Duodenal mucosa (tissue), 2 donors: ENCODE measurements around the gene DKK3.

Experiments
- H3K27ac ChIP-seq: one replicate; pipeline ENCODE4 v1.7.0; 2013; ENCODE audit warnings: low read depth, low read length
- H3K27me3 ChIP-seq, 2 donors: one replicate each; pipeline ENCODE4 v1.7.0; 2013; ENCODE audit warnings: low read length in 2 of 2, control low read depth in 1 of 2; ENCODE audit not compliant: insufficient read depth in 2 of 2, control insufficient read depth in 1 of 2
- H3K36me3 ChIP-seq, 2 donors: one replicate each; pipeline ENCODE4 v1.7.0; 2013; ENCODE audit warnings: low read length in 2 of 2, control low read depth in 1 of 2; ENCODE audit not compliant: insufficient read depth in 2 of 2, control insufficient read depth in 1 of 2
- H3K4me1 ChIP-seq, 2 donors: one replicate each; pipeline ENCODE4 v1.7.0; 2013; ENCODE audit warnings: low read length in 2 of 2, control low read depth in 1 of 2; ENCODE audit not compliant: insufficient read depth in 2 of 2, control insufficient read depth in 1 of 2
- H3K4me3 ChIP-seq, 2 donors: one replicate each; pipeline ENCODE4 v1.7.0; 2013; ENCODE audit warnings: low read length in 2 of 2, low read depth in 1 of 2
- H3K9ac ChIP-seq, 2 donors: one replicate each; pipeline ENCODE4 v1.7.0; 2013; ENCODE audit warnings: low read length in 2 of 2, low read depth in 1 of 2
- H3K9me3 ChIP-seq, 2 donors: one replicate each; pipeline ENCODE4 v1.7.0; 2013; ENCODE audit warnings: low read length in 2 of 2, control low read depth in 1 of 2; ENCODE audit not compliant: control insufficient read depth in 1 of 2

DKK3 gene

DNA sequence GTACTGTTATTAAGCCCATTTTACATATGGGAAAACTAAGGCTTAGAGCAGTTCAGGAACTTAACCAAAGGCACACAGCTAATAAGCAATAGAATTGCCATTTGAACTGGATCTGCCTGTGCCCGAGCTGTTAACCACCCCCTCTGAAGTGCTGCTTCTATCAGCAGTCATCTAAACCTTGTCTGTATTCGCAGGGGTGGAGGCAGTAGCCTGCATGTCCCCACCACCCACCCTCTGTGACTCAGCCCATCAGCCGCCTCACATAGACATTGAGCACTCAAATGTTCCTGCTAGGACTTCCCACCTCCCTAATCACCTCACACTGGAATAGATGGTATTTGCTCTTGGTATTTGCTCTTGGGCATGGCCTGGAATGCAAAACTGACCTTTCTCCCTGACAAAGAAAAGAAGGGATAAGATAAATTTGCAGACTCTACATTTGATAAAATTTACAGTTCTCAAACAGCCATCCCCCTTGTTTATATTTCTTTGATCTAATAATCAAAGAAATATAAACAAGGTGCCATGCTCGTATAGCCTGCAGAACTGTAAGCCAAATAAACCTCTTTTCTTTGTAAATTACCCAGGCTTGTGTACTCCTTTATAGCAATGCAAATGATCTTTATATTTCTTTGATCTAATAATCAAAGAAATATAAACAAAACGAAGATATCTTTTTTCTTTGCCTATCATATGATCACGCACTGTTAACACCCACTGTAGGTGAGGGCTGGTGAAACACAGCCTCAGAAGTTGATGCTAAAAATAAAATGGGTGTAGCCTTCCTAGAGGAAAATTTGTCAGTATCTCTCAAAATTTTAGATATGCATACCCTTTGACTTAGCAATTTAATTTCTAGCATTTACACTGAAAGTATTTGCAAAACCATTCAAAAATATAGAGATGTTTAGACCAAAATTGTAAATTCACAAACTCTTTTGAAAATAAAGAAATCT lies 15.9 kb downstream of the DKK3 start:
- H3K36me3 ChIP-seq, result no peaks in the 10 kb centered on the region
- no peaks in the 10 kb centered on the region for H3K9me3 ChIP-seq
- no peaks in the 10 kb centered on the region for H3K27me3 ChIP-seq
- H3K9ac ChIP-seq, result no peak overlapping the region
- H3K4me1 ChIP-seq, result no peaks in the 10 kb centered on the region
- no peak overlapping the region for H3K4me3 ChIP-seq
- no peak overlapping the region for H3K27ac ChIP-seq

DNA sequence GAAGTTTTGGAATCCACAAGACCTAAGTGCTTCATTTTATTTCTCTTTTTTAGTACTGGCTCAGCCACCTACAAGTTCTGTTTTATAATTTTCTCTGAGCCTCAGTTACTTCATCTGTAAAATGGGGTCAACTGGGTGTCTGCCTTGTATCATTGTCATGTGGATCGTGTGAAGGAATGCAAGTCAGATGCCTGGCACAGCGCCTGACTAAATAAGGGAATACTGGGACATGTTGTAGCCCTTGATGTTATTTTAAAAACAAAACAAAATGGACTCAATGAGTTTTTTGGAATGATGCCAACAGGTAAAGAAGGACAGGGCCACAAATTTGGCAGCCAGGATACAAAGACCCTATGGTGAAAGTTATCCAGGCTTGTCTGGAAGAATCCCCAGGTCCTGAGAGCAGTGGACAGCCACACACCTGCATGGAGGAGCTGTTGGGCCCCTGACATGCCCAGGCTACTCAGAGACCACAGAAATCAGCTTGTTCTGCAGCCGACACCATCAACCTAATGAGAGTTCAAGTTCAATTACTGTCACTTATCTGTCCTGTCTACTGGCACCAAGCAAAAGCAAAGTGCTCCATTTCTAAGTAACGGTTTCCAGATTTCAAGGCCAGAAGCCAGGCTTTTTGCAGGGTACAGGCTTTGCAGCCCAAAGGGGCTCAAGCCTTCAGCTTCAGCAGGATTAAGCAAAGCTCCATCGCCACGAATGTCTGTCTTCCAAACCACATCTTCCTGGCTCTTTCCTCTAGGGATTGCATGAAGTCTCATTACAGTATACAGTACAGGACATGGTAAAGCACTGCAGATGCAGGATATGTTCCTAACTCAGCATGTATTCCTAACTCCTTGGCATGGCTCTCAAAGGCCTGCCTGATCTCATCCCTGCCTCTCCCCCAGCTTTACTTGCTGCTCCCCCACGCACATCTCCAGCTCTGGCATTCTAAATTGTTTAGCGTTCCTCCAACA lies 18.4 kb downstream of the DKK3 start:
- H3K9ac ChIP-seq, result no peak overlapping the region
- no peak overlapping the region for H3K27ac ChIP-seq
- H3K4me1 ChIP-seq, result no peaks in the 10 kb centered on the region
- no peaks in the 10 kb centered on the region for H3K9me3 ChIP-seq
- no peaks in the 10 kb centered on the region for H3K36me3 ChIP-seq
- no peaks in the 10 kb centered on the region for H3K27me3 ChIP-seq
- H3K4me3 ChIP-seq, result no peak overlapping the region

DNA sequence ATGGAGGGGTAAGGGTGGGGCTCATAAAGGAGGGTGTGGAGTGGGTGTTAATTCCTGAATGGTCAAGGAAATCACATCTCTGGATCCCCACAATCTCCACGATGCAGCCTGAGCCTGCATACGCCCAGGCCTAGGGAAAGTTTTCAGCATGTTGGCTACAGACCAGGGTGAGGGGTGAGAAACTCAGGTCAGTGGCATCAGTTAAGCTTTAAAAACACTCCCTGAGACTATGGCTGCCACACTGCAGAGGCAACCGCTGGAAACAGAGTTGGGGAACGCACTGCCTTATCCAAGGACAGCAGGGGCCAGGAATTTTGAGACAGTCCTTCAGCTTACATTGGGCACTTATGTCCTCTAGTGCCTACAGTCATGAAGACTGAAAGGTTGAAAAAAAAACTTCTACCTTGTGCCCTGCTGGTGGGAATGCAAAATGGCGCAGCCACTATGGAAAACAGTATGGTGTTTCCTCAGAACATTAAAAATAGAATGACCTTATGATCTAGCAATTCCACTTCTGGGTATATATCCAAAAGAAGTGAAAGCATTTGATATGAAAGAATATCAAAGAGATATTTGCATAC lies 19.7 kb downstream of the DKK3 start:
- Histone ChIP-seq H3K4me1 (no peaks in the 10 kb centered on the region), H3K27ac (no peak overlapping the region), H3K9me3 (no peaks in the 10 kb centered on the region), H3K27me3 (no peaks in the 10 kb centered on the region), H3K4me3 (no peak overlapping the region), H3K9ac (no peak overlapping the region), H3K36me3 (no peaks in the 10 kb centered on the region)

DNA sequence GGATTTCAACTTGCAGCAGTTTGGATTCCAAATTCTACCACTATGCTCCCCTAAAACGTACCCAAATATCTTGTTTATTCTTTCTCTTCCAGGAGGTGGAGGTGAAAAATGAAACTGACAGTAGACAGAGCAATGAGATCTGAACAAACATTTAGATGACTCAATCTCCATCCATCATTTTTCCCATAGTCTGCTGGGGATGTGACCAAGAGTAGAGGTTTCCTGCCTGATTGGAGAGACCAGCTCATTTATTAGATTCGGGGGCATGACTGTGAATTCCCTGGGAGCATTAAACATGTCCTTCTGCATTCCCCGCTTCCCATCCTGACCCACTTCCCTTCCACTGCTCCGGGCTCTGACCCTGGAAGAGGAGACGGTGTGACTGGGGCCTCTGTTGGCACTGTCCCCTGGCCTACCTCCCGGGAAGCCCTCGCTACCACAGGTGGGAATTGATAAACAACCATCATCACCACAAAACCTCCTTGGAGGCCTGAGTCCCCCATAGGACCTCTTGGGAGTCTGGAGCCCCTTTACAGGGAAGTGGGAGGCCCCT lies 20.3 kb downstream of the DKK3 start:
- no peak overlapping the region for H3K9ac ChIP-seq
- H3K27ac ChIP-seq, result no peak overlapping the region
- H3K36me3 ChIP-seq, result no peaks in the 10 kb centered on the region
- H3K4me1 ChIP-seq, result no peaks in the 10 kb centered on the region
- no peaks in the 10 kb centered on the region for H3K9me3 ChIP-seq
- H3K27me3 ChIP-seq, result no peaks in the 10 kb centered on the region
- H3K4me3 ChIP-seq, result no peak overlapping the region

DNA sequence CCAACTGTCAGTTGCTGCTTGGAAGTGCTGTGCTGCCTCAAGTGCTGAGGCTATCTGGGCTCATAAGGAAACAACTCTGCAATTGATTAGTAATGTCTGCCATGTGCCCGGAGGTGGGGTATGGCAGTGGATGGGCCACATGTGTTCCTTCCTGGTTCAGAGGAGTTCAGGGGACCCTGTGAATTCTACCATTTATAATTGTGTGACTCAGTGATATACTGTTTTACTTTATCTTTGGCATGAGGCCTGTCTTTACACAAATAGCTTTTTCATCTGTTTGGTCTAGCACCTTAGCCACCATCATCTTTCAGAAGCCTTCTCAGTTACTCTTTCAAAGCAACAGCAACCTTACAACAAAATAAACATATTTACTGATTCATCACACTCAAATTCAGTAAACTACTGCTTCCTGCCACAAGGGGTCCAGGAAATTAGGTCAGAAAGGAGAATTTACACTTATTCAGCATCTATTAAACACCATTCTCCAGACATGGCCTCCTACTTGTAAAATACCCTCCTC lies 20.9 kb downstream of the DKK3 start:
- Histone ChIP-seq H3K9me3 (no peaks in the 10 kb centered on the region), H3K27ac (no peak overlapping the region), H3K36me3 (no peaks in the 10 kb centered on the region), H3K9ac (no peak overlapping the region), H3K4me3 (no peak overlapping the region), H3K27me3 (no peaks in the 10 kb centered on the region), H3K4me1 (no peaks in the 10 kb centered on the region)

DNA sequence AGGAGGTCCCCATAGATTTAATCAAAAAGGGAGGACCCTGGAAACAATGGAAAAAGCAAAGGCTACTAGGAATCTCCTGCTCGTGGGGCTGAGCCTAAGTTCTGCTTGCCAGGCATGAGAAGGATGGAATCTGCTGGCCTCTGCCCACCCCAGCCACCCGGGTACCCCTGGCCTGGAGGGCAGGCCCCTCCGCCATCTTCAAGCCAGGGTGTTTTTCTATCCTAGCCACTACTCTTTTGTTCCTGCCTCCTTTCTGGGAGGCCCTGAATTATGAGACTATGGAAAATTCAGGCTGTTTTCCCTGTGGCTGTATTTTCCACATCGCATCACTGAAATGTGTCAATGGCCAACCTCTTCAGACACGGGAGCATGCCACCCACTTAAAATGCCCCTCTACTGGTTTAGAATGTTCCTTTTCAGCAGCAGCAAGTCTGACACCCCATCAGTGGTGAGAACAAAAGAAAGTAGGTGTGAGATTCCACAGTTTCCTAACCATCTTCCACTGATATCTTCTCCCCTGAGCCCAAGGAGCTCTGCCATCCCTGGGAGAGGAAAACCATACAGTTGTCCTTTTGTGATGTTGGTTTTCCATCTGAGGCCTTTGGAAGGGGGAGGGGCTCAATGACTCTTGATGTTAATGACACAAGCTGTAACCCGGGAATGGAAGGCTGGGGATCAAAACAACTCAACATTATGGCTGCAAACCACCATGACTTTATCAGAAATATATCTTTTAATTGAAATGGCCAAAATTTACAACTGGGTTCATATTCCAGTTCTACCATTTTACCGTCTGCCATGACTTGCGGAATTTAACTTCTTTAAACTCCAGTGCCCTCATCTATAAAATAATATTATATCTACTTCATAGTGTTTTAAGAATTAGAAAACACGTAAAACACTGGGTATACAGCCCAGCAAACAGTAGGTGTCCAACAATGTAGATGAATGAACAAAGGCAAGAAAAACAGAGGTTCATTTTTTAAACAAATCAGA lies 22.2 kb downstream of the DKK3 start:
- H3K27ac ChIP-seq, result no peak overlapping the region
- no peaks in the 10 kb centered on the region for H3K4me1 ChIP-seq

DNA sequence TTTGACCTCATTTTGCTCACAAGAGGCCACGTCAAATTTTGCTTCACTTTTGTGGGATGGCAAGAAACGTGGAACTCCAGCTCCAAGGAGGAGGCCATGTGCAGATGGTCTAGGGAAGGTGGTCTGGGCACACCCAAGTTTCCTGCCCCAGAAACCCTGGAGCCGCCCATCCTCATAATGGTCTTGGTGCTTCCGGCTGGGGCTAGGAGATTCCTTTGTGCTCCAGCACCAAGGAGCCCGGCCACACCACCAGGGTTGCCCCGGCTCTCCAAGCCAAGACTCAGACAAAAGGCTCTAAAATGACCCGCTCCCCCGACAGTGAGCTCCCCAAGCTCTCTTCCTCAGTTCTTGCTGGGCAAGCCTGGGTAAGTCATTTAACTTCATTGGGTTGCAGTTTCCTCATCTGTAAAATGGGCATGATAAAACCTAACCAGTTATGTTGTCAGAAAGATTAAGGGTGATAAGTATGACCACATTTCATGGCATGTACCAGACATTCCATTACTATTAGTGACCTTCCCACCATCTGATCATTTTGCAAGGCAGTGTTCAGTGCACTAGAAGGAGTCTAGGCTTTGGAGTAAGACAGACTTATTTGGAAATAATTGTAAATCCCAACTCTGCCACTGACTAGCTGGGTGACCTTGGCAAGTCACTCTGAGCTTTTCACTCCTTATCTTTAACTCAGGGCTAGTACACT lies 23.3 kb downstream of the DKK3 start:
- Histone ChIP-seq H3K4me1 (peaks cover 0 to 5% of the 10 kb centered on the region in 2 donors), H3K36me3 (no peaks in the 10 kb centered on the region), H3K27me3 (no peaks in the 10 kb centered on the region), H3K27ac (no peak overlapping the region), H3K4me3 (no peak overlapping the region), H3K9me3 (peaks cover 0 to 2% of the 10 kb centered on the region in 2 donors), H3K9ac (no peak overlapping the region)

More for the DNA sequence above, 22.2 kb downstream of the DKK3 start:
- Histone ChIP-seq H3K9me3 (no peaks in the 10 kb centered on the region), H3K36me3 (no peaks in the 10 kb centered on the region), H3K9ac (no peak overlapping the region), H3K27me3 (no peaks in the 10 kb centered on the region), H3K4me3 (no peak overlapping the region)

DNA sequence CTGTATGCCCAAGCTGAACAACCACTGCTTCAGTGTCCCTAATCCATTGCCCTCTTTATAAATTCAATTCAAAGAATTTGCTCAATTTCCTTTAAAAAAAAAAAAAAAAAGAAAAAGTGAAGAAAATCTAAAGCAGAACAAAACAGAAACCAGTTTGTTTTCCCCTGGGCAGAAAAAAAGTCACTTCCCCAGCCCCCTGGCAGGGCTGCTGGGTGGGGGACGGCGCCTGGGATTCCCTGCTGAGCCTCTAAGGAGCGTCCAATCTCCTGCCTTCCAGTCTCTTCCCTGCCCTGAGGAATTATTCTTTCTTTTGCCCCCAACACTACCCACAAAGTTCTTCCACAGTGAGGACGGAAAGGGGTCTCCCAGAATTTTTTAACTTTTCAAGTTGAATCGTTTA lies 23.9 kb downstream of the DKK3 start:
- H3K36me3 ChIP-seq, result no peaks in the 10 kb centered on the region
- H3K9me3 ChIP-seq, result peaks cover 0 to 2% of the 10 kb centered on the region in 2 donors
- H3K4me3 ChIP-seq, result no peak overlapping the region
- H3K4me1 ChIP-seq, result peaks cover 5 to 12% of the 10 kb centered on the region in 2 donors
- H3K27ac ChIP-seq, result no peak overlapping the region
- H3K9ac ChIP-seq, result no peak overlapping the region
- H3K27me3 ChIP-seq, result no peaks in the 10 kb centered on the region
